ENCODE measurements around the gene SHOX. TPM values are rescaled to one million over a fixed set of nuclear protein-coding genes. Genes with fewer than 3 reads are reported as not detected.

Gene SHOX
- total RNA-seq, 1 donor: 13.4 TPM

DNA sequence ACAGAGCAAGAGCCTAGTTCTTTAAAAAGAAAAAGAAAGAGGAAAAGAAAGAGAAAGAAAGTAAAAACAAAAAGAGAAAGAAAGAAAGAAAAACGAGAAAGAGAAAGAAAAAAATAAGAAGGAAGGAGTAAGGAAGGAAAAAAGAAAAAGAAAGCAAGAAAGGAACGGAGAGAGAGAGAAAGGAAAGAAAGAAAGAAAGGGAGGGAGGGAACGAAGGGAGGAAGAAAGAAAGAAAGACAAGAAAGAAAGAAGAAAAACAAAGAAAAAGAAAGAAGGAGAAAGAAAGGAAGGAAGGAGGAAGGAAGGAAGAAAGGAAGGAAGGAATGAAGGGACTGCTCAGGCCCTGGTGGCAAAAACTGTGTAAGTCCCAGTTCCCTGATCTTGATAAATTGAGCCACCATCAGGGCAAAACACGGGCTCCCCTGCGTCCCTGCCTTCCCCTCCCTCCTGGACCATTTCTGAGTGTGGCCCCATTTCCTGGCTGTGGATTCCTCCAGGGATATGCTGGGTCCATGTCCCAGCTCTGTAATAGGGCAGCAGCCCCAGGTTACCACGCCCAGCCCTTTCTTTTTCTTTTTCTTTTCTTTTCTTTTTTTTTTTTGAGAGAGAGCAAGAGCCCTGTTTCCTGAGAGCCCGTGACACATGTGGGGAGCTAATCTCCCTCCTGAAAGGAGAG, 44.8 kb downstream of the SHOX start:
- Histone ChIP-seq H3K4me1 (ENCODE audit: insufficient read depth, low read length) (no peaks in the 10 kb centered on the region), H3K27ac (ENCODE audit: low read depth, low read length) (no peak overlapping the region), H3K4me2 (ENCODE audit: insufficient read depth, low read length) (no peak overlapping the region), H3K36me3 (ENCODE audit: insufficient read depth, low read length) (no peaks in the 10 kb centered on the region), H3K27me3 (ENCODE audit: insufficient read depth, low read length) (no peaks in the 10 kb centered on the region), H4K20me1 (ENCODE audit: insufficient read depth, low read length) (no peaks in the 10 kb centered on the region), H3K9me3 (ENCODE audit: low read depth, low read length) (no peaks in the 10 kb centered on the region), H2AFZ (ENCODE audit: low read length) (no peak overlapping the region), H3K4me3 (ENCODE audit: insufficient read depth, low read length) (no peak overlapping the region), H3K79me2 (ENCODE audit: insufficient read depth, low read length) (no peaks in the 10 kb centered on the region)
- DNase-seq (ENCODE audit: insufficient read length, low spot score, missing footprints): peak; percentile 51
- TF ChIP-seq, protein P1, sequence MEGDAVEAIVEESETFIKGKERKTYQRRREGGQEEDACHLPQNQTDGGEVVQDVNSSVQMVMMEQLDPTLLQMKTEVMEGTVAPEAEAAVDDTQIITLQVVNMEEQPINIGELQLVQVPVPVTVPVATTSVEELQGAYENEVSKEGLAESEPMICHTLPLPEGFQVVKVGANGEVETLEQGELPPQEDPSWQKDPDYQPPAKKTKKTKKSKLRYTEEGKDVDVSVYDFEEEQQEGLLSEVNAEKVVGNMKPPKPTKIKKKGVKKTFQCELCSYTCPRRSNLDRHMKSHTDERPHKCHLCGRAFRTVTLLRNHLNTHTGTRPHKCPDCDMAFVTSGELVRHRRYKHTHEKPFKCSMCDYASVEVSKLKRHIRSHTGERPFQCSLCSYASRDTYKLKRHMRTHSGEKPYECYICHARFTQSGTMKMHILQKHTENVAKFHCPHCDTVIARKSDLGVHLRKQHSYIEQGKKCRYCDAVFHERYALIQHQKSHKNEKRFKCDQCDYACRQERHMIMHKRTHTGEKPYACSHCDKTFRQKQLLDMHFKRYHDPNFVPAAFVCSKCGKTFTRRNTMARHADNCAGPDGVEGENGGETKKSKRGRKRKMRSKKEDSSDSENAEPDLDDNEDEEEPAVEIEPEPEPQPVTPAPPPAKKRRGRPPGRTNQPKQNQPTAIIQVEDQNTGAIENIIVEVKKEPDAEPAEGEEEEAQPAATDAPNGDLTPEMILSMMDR (IDR thresholded peaks at IDR 0.05; ENCODE audit: extremely low read depth, low read depth, low read length): no peak

GRCh38 chrX:675955-676295, 45.3 kb downstream of the SHOX start:
- no peaks in the 10 kb centered on the region for H3K9me3 ChIP-seq (ENCODE audit: low read depth, low read length)
- no peak overlapping the region for H3K4me2 ChIP-seq (ENCODE audit: insufficient read depth, low read length)

GRCh38 chrX:677376-677775, 46.8 kb downstream of the SHOX start:
- Histone ChIP-seq H3K4me3 (ENCODE audit: insufficient read depth, low read length) (no peak overlapping the region), H3K36me3 (ENCODE audit: insufficient read depth, low read length) (no peaks in the 10 kb centered on the region), H3K27ac (ENCODE audit: low read depth, low read length) (no peak overlapping the region), H3K79me2 (ENCODE audit: insufficient read depth, low read length) (no peaks in the 10 kb centered on the region), H4K20me1 (ENCODE audit: insufficient read depth, low read length) (no peaks in the 10 kb centered on the region), H3K9me3 (ENCODE audit: low read depth, low read length) (no peaks in the 10 kb centered on the region), H3K27me3 (ENCODE audit: insufficient read depth, low read length) (no peaks in the 10 kb centered on the region), H2AFZ (ENCODE audit: low read length) (no peak overlapping the region), H3K4me2 (ENCODE audit: insufficient read depth, low read length) (no peak overlapping the region), H3K4me1 (ENCODE audit: insufficient read depth, low read length) (no peaks in the 10 kb centered on the region)
- TF ChIP-seq, protein P1 (IDR thresholded peaks at IDR 0.05; ENCODE audit: extremely low read depth, low read depth, low read length): no peak
- DNase-seq (ENCODE audit: insufficient read length, low spot score, missing footprints): no peak

More at GRCh38 chrX:675955-676295, 45.3 kb downstream of the SHOX start:
- TF ChIP-seq, protein P1 (IDR thresholded peaks at IDR 0.05; ENCODE audit: extremely low read depth, low read depth, low read length): no peak
- Histone ChIP-seq H2AFZ (ENCODE audit: low read length) (no peak overlapping the region), H3K4me3 (ENCODE audit: insufficient read depth, low read length) (no peak overlapping the region), H3K27ac (ENCODE audit: low read depth, low read length) (no peak overlapping the region), H3K36me3 (ENCODE audit: insufficient read depth, low read length) (no peaks in the 10 kb centered on the region), H4K20me1 (ENCODE audit: insufficient read depth, low read length) (no peaks in the 10 kb centered on the region), H3K27me3 (ENCODE audit: insufficient read depth, low read length) (no peaks in the 10 kb centered on the region), H3K4me1 (ENCODE audit: insufficient read depth, low read length) (no peaks in the 10 kb centered on the region), H3K79me2 (ENCODE audit: insufficient read depth, low read length) (no peaks in the 10 kb centered on the region)
- peak; percentile 10 for DNase-seq (ENCODE audit: insufficient read length, low spot score, missing footprints)

GRCh38 chrX:679291-679979, 48.8 kb downstream of the SHOX start:
- H3K4me2 ChIP-seq (ENCODE audit: insufficient read depth, low read length): no peak overlapping the region
- H3K27me3 ChIP-seq (ENCODE audit: insufficient read depth, low read length): no peaks in the 10 kb centered on the region
- H3K4me3 ChIP-seq (ENCODE audit: insufficient read depth, low read length): no peak overlapping the region
- H3K9me3 ChIP-seq (ENCODE audit: low read depth, low read length): no peaks in the 10 kb centered on the region
- no peak overlapping the region for H2AFZ ChIP-seq (ENCODE audit: low read length)
- no peak overlapping the region for H3K27ac ChIP-seq (ENCODE audit: low read depth, low read length)
- no peaks in the 10 kb centered on the region for H3K36me3 ChIP-seq (ENCODE audit: insufficient read depth, low read length)
- no peaks in the 10 kb centered on the region for H4K20me1 ChIP-seq (ENCODE audit: insufficient read depth, low read length)
- H3K4me1 ChIP-seq (ENCODE audit: insufficient read depth, low read length): no peaks in the 10 kb centered on the region
- H3K79me2 ChIP-seq (ENCODE audit: insufficient read depth, low read length): no peaks in the 10 kb centered on the region
- no peak for DNase-seq (ENCODE audit: insufficient read length, low spot score, missing footprints)
- TF ChIP-seq, protein P1 (IDR thresholded peaks at IDR 0.05; ENCODE audit: extremely low read depth, low read depth, low read length): no peak
